Measurements from ENCODE around the gene PRKAG2. TPM values are rescaled to one million over a fixed set of nuclear protein-coding genes. Genes with fewer than 3 reads are reported as not detected.

The PRKAG2 gene
- total RNA-seq, 1 experiment from 2014 or later, result 73.9 TPM

- Mint-ChIP-seq H3K4me1 (ENCODE audit: insufficient read depth, unreplicated experiment) (peaks cover 25% of the 10 kb centered on the region), H3K4me3 (ENCODE audit: unreplicated experiment) (no peak overlapping the region), H3K27ac (ENCODE audit: low read depth, unreplicated experiment) (no peak overlapping the region), H3K36me3 (ENCODE audit: insufficient read depth, unreplicated experiment) (no peaks in the 10 kb centered on the region), H3K27me3 (ENCODE audit: insufficient read depth, unreplicated experiment) (no peaks in the 10 kb centered on the region), H3K9me3 (ENCODE audit: unreplicated experiment) (no peaks in the 10 kb centered on the region)
- no peak for TF ChIP-seq CTCF (IDR thresholded peaks at IDR 0.05; ENCODE audit: unreplicated experiment)
- no TSS peak for BruUV-seq (replicated peaks)
- CTCF ChIA-PET, result no interaction called here
- POLR2A ChIA-PET, result no interaction called here
- DNase-seq (ENCODE audit: unreplicated experiment), result no peak
- intact Hi-C loops (cut with micrococcal nuclease), result no loop called here
Observed at GRCh38 chr7:151708610-151709009, 168.3 kb downstream of the PRKAG2 start.

DNA sequence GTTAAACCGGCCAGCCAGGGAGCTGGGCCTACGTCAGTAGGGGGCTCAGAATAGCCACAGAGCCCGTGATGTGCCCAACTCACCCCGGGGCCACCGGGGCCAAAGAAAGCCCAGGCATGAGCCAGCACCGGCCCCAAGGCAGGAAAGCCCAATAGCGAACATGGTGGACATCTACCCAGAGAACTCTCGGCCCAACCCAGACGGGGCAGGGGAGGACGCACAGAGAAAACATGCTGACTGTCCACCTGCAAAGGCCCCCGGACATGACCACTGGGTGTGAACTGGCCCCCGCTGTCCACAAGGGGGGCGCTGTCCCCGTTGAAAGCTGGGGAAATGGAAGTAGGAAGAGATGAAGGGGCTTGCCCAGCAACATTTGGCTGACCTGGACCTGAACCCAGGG lies 169.2 kb downstream of the PRKAG2 start:
- DNase-seq (ENCODE audit: unreplicated experiment), result no peak
- TF ChIP-seq CTCF (IDR thresholded peaks at IDR 0.05; ENCODE audit: unreplicated experiment), result no peak
- peaks cover 24% of the 10 kb centered on the region for H3K4me1 Mint-ChIP-seq (ENCODE audit: insufficient read depth, unreplicated experiment)
- no peak overlapping the region for H3K27ac Mint-ChIP-seq (ENCODE audit: low read depth, unreplicated experiment)
- H3K9me3 Mint-ChIP-seq (ENCODE audit: unreplicated experiment), result no peaks in the 10 kb centered on the region
- no peaks in the 10 kb centered on the region for H3K27me3 Mint-ChIP-seq (ENCODE audit: insufficient read depth, unreplicated experiment)
- no TSS peak for BruUV-seq (replicated peaks)
- POLR2A ChIA-PET, result interaction anchor here (1.9 kb wide), 1 partner anchor 11 kb away, joined by 8 read pairs; no protein-coding TSS in a partner anchor
- H3K36me3 Mint-ChIP-seq (ENCODE audit: insufficient read depth, unreplicated experiment), result no peaks in the 10 kb centered on the region
- CTCF ChIA-PET, result interaction anchor here (0.5 to 2.6 kb wide), 4 partner anchors 11 to 104 kb away, joined by 3 to 8 read pairs (median 3); no protein-coding TSS in a partner anchor
- no peak overlapping the region for H3K4me3 Mint-ChIP-seq (ENCODE audit: unreplicated experiment)
- intact Hi-C loops (cut with micrococcal nuclease), result no loop called here

DNA sequence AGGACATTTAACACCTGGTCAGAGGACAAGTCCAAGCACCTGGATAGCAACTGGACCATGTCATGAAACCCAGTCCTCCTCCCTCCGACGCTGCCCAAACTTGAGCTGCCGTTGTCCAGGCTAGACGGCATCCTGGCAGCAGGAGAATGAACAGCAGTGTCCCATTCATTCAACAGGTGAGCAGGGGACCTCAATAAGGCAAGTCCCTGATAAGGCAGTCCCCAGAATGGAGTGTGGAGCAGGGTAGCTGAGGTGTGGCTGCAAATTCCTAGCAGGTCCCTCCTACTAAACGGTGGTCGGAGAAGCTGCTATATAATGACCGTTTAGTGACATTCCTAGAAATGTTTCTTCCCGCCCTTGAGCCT lies 169.8 kb downstream of the PRKAG2 start:
- Mint-ChIP-seq H3K9me3 (ENCODE audit: unreplicated experiment) (no peaks in the 10 kb centered on the region), H3K36me3 (ENCODE audit: insufficient read depth, unreplicated experiment) (no peaks in the 10 kb centered on the region), H3K27ac (ENCODE audit: low read depth, unreplicated experiment) (peak overlapping the region; percentile 57), H3K27me3 (ENCODE audit: insufficient read depth, unreplicated experiment) (no peaks in the 10 kb centered on the region), H3K4me3 (ENCODE audit: unreplicated experiment) (no peak overlapping the region), H3K4me1 (ENCODE audit: insufficient read depth, unreplicated experiment) (peaks cover 17% of the 10 kb centered on the region)
- TF ChIP-seq CTCF (IDR thresholded peaks at IDR 0.05; ENCODE audit: unreplicated experiment), result no peak
- ChIA-PET POLR2A (interaction anchor here (0.7 to 1.9 kb wide), 3 partner anchors 10 to 47 kb away, joined by 3 to 8 read pairs (median 3); no protein-coding TSS in a partner anchor), CTCF (interaction anchor here (0.5 to 2.6 kb wide), 5 partner anchors 10 to 103 kb away, joined by 3 to 8 read pairs (median 3); no protein-coding TSS in a partner anchor)
- intact Hi-C loops (cut with micrococcal nuclease), result no loop called here
- BruUV-seq (replicated peaks), result no TSS peak
- no peak for DNase-seq (ENCODE audit: unreplicated experiment)

- intact Hi-C loops (cut with micrococcal nuclease), result loop anchor here (1.0 kb wide), 1 partner anchor 136 kb away; no protein-coding TSS in a partner anchor
- Mint-ChIP-seq H3K4me1 (ENCODE audit: insufficient read depth, unreplicated experiment) (peaks cover 16% of the 10 kb centered on the region), H3K9me3 (ENCODE audit: unreplicated experiment) (no peaks in the 10 kb centered on the region), H3K27me3 (ENCODE audit: insufficient read depth, unreplicated experiment) (no peaks in the 10 kb centered on the region), H3K36me3 (ENCODE audit: insufficient read depth, unreplicated experiment) (no peaks in the 10 kb centered on the region), H3K27ac (ENCODE audit: low read depth, unreplicated experiment) (peak overlapping the region; percentile 57), H3K4me3 (ENCODE audit: unreplicated experiment) (no peak overlapping the region)
- no peak for TF ChIP-seq CTCF (IDR thresholded peaks at IDR 0.05; ENCODE audit: unreplicated experiment)
- DNase-seq (ENCODE audit: unreplicated experiment), result peak; percentile 11
- ChIA-PET CTCF (interaction anchor here (0.7 to 2.6 kb wide), 8 partner anchors 10 to 134 kb away, joined by 3 to 8 read pairs (median 4); no protein-coding TSS in a partner anchor), POLR2A (interaction anchor here (0.6 to 1.9 kb wide), 6 partner anchors 10 to 132 kb away, joined by 3 to 8 read pairs (median 3); no protein-coding TSS in a partner anchor)
- BruUV-seq (replicated peaks), result no TSS peak
Observed at GRCh38 chr7:151706277-151707104, 170.4 kb downstream of the PRKAG2 start.
